Heart right ventricle (tissue), 16 donors: ENCODE data around the gene TFAP2C. TPM values are rescaled to one million over a fixed set of nuclear protein-coding genes. Genes with fewer than 3 reads are reported as not detected.

Experiments
- ATAC-seq, 8 donors: fragments of 200-7000 bp; cut with Tn5 transposase; one replicate each; pipeline ENCODE4 v1.9.1; 2020; ENCODE audit warnings: mild to moderate bottlenecking in 8 of 8, moderate library complexity in 8 of 8, moderate number of reproducible peaks in 1 of 8
- DNase-seq, 2 donors: peaks; one replicate each; pipeline ENCODE4 v3.0.0-alpha.2; 2020
- H3K27ac ChIP-seq, 10 donors: fragments of 200-600 bp; sonication (generic) in 2 of 10; one replicate each; pipeline versions ENCODE4 v1.5.0 to v1.8.0; 2020 to 2022; ENCODE audit warnings: mild to moderate bottlenecking in 3 of 10
- H3K27me3 ChIP-seq, 7 donors: fragments of 200-600 bp; one replicate each; pipeline ENCODE4 v1.8.0; 2021 to 2022; ENCODE audit warnings: mild to moderate bottlenecking in 2 of 7
- H3K36me3 ChIP-seq, 9 donors: fragments of 200-600 bp; sonication (generic) in 1 of 9; one replicate each; pipeline versions ENCODE4 v1.5.0 to v1.8.0; 2020 to 2022; ENCODE audit warnings: mild to moderate bottlenecking in 2 of 9
- H3K4me1 ChIP-seq, 9 donors: fragments of 200-600 bp; sonication (generic) in 1 of 9; one replicate each; pipeline versions ENCODE4 v1.5.0 to v1.8.0; 2020 to 2022; ENCODE audit warnings: mild to moderate bottlenecking in 4 of 9
- H3K4me3 ChIP-seq, 10 donors: fragments of 200-600 bp; sonication (generic) in 2 of 10; one replicate each; pipeline versions ENCODE4 v1.5.0 to v1.8.0; 2020 to 2022; ENCODE audit warnings: mild to moderate bottlenecking in 7 of 10, moderate library complexity in 2 of 10
- H3K9me3 ChIP-seq, 11 donors: fragments of 200-600 bp in 10 of 11; sonication (generic) in 2 of 11; one replicate each; pipeline versions ENCODE4 v1.5.0 to v1.8.0; 2013 to 2022; ENCODE audit warnings: mild to moderate bottlenecking in 2 of 11, control low read depth in 1 of 11, moderate library complexity in 1 of 11
- WGBS, 2 donors: extraction: QIAGEN DNeasy Blood & Tissue Kit; methylation state at CpG; one replicate each; pipeline ENCODE4 v1.1.7; 2013; ENCODE audit warnings: inconsistent platforms in 1 of 2; 5-methylcytosine and 5-hydroxymethylcytosine counted together
- intact Hi-C, 10 donors: fragments of 100-400 bp; cut with DNase I; formaldehyde crosslinking; loops; one replicate each; pipeline versions ENCODE4 v1.11.1 to v1.14.2; 2022
- polyA plus RNA-seq, 2 donors: library from polyadenylated mRNA; stranded (reverse); fragments of 200-250 nt; gene quantifications; one replicate each; pipeline ENCODE4 v1.2.3, GENCODE V29; 2013
- total RNA-seq, 10 donors: library from RNA; stranded (reverse); fragmentation: NEBNext Ultra II Directional in 3 of 10; extraction: Animal tissue kit (Norgen Biotek cat#: 25700) in 3 of 10; gene quantifications; one replicate each; pipeline versions ENCODE4 v1.2.1 to v1.2.4, GENCODE V29; 2021 to 2023
- TF ChIP-seq, protein P1 (sequence below), 9 donors: fragments of 200-600 bp; sonication (generic) in 2 of 9; IDR thresholded peaks; one replicate each; pipeline versions ENCODE4 v1.5.0 to v1.8.0; 2021 to 2022; ENCODE audit warnings: antibody characterized with exemption in 9 of 9, mild to moderate bottlenecking in 5 of 9, moderate library complexity in 1 of 9
- donor health status: Arrhythmogenic right ventricular cardiomyopathy.
- donor health status: ischemic (EF 13 %, LVEDD 7.1; RV severe dilation, severe dysfunction).
- donor health status: healthy with polysubstance abuse.
- donor health status: DM: no; HTN: yes; CAD: no.
- donor health status: DM: no; HTN: no; CAD: no.
- donor health status: ischemic (EF 25% LVEDD 6.9; RV normal size, moderate dysfunction).
- donor health status: ischemic (EF 25% LVEDD 5.7; RV mildly dilated, moderate dysfunction).
- donor health status: healthy.
- donor health status: DM: yes; HTN: yes; CAD: no.
- donor health status: Ischemic cardiomyopathy.
- donor health status: ischemic (EF 35%, LVEDD 5.7; RV mildly dilated, moderate dysfunction).
- donor health status: nonischemic (EF 11% LVEDD 7.7; RV severe dilation, severe dysfunction).
- donor health status: DM: yes; HTN: yes; CAD: no.
- donor health status: PGD.
- donor health status: ischemic (EF 29% LVEDD 5.4; RV normal size, mild dysfunction).
- donor health status: nonischemic (EF 23%, LVEDD 6.1; RV moderate dilation, normal function).

Gene TFAP2C
- total and polyA plus RNA-seq, 12 donors, result 0.03 to 0.49 (median 0.14) TPM; not detected in 2

- no peaks in the 10 kb centered on the region for H3K36me3 ChIP-seq
- intact Hi-C loops, result no loop called here
- TF ChIP-seq, protein P1, sequence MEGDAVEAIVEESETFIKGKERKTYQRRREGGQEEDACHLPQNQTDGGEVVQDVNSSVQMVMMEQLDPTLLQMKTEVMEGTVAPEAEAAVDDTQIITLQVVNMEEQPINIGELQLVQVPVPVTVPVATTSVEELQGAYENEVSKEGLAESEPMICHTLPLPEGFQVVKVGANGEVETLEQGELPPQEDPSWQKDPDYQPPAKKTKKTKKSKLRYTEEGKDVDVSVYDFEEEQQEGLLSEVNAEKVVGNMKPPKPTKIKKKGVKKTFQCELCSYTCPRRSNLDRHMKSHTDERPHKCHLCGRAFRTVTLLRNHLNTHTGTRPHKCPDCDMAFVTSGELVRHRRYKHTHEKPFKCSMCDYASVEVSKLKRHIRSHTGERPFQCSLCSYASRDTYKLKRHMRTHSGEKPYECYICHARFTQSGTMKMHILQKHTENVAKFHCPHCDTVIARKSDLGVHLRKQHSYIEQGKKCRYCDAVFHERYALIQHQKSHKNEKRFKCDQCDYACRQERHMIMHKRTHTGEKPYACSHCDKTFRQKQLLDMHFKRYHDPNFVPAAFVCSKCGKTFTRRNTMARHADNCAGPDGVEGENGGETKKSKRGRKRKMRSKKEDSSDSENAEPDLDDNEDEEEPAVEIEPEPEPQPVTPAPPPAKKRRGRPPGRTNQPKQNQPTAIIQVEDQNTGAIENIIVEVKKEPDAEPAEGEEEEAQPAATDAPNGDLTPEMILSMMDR (IDR thresholded peaks at IDR 0.05), result no peak
- H3K9me3 ChIP-seq, result no peaks in the 10 kb centered on the region
- H3K27ac ChIP-seq, result no peak overlapping the region
- H3K4me3 ChIP-seq, result no peak overlapping the region
- 54 to 62% methylated on average over 2 of the region's 2 CpGs for WGBS, 2 donors
- H3K27me3 ChIP-seq, result peaks cover 0 to 24% (median 9%) of the 10 kb centered on the region in 7 donors
- DNase-seq (no peak), ATAC-seq (no peak)
- no peaks in the 10 kb centered on the region for H3K4me1 ChIP-seq
These were observed 27.9 kb upstream of the TFAP2C start for GRCh38 chr20:56601166-56601565.

- 84 to 85% methylated on average over 10 of the region's 10 CpGs for WGBS, 2 donors
- ATAC-seq (no peak), DNase-seq (no peak)
- H3K4me1 ChIP-seq, result no peaks in the 10 kb centered on the region
- no peaks in the 10 kb centered on the region for H3K9me3 ChIP-seq
- intact Hi-C loops, result no loop called here
- H3K27ac ChIP-seq, result no peak overlapping the region
- no peaks in the 10 kb centered on the region for H3K36me3 ChIP-seq
- TF ChIP-seq, protein P1 (IDR thresholded peaks at IDR 0.05), result no peak
- no peak overlapping the region for H3K4me3 ChIP-seq
- peaks cover 0 to 16% (median 0%) of the 10 kb centered on the region in 7 donors for H3K27me3 ChIP-seq
These were observed 24.4 kb upstream of the TFAP2C start for GRCh38 chr20:56604673-56605072.

- no peaks in the 10 kb centered on the region for H3K4me1 ChIP-seq
- ATAC-seq (no peak), DNase-seq (no peak)
- intact Hi-C loops, result no loop called here
- no peak overlapping the region for H3K27ac ChIP-seq
- H3K36me3 ChIP-seq, result no peaks in the 10 kb centered on the region
- WGBS, 2 donors, result 74 to 82% methylated on average over 6 of the region's 6 CpGs
- H3K4me3 ChIP-seq, result no peak overlapping the region
- no peaks in the 10 kb centered on the region for H3K9me3 ChIP-seq
- H3K27me3 ChIP-seq, result peaks cover 0 to 23% (median 0%) of the 10 kb centered on the region in 7 donors
- TF ChIP-seq, protein P1 (IDR thresholded peaks at IDR 0.05), result no peak
These were observed 23.7 kb upstream of the TFAP2C start for GRCh38 chr20:56605261-56605996.

- H3K36me3 ChIP-seq, result no peaks in the 10 kb centered on the region
- WGBS, 2 donors, result 87 to 94% methylated on average over 8 of the region's 8 CpGs
- ATAC-seq, result no peak
- H3K27ac ChIP-seq, result no peak overlapping the region
- no peak overlapping the region for H3K4me3 ChIP-seq
- TF ChIP-seq, protein P1 (IDR thresholded peaks at IDR 0.05), result no peak
- intact Hi-C loops, result no loop called here
- no peaks in the 10 kb centered on the region for H3K4me1 ChIP-seq
- peaks cover 0 to 23% (median 0%) of the 10 kb centered on the region in 7 donors for H3K27me3 ChIP-seq
- no peaks in the 10 kb centered on the region for H3K9me3 ChIP-seq
- DNase-seq, result no peak
These were observed 22.7 kb upstream of the TFAP2C start for GRCh38 chr20:56606174-56606945.
